GM12865 (cell line): Measurements from ENCODE around the gene GPR173.

Experiments used
- DNase-seq: peaks from one replicate; pipeline ENCODE4 v3.0.0; 2010; ENCODE audit warnings: low read depth
- H3K4me3 ChIP-seq: 2 replicates; pipeline ENCODE4 v1.5.1; 2011; ENCODE audit warnings: mild to moderate bottlenecking, low read depth, low read length, control low read depth
- TF ChIP-seq, protein P1 (sequence below): IDR thresholded peaks from 2 replicates; pipeline ENCODE4 v1.5.1; 2011; ENCODE audit warnings: low read length, control low read depth, low read depth, inconsistent platforms; ENCODE audit not compliant: insufficient read depth; ENCODE audit errors: missing control alignments

GPR173 gene, protein sequence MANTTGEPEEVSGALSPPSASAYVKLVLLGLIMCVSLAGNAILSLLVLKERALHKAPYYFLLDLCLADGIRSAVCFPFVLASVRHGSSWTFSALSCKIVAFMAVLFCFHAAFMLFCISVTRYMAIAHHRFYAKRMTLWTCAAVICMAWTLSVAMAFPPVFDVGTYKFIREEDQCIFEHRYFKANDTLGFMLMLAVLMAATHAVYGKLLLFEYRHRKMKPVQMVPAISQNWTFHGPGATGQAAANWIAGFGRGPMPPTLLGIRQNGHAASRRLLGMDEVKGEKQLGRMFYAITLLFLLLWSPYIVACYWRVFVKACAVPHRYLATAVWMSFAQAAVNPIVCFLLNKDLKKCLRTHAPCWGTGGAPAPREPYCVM

DNA sequence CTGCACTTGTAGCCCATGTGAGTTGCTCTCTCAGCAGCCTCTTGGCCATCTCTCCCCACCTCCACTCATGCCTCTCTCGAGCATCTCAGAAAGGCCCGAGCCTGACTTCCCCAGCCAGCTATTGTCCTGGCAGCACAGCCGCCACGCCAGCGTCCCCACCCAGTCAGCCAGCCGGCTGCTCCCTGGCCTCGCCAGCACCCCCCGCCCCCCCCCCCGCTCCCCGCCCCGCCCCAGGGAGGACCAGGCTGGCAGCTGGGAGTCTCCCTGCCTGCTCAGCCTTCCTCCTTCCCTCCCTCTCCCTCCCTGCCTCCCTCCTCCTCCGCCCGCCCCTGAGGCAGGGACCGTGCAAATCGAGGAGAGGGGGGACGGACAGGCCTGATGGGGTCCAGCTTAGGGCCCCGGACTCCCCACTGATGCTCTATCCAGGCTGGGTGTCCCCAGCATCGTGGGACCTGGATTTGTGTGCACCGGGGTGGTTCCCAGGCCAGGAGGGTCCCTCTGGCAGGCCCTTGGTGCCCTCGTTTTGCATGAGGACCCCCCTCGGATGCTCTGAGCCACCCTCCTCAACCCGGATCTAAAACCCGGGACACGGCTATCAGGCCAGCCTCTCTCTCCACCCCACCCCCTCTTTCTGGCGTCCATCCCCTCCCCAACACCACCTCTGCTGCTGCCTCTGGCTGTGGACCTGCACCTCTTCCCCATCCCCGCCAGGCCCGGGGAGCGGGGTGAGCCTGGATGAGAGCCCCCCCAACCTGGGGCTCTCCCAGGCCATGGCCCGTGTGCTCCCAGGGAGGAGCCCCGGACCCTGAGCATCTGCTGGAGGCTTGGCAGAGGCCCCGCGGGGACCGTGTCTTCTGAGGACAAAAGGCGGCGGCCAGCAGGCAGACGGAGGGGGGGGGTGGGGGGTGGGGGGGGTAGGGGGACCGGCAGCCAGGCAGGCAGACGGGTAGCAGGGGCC lies at the start of gene GPR173:
Gene GPR173 (plus strand): TSS at position 621 of the 958 bp plus-strand sequence. CDS start 27,833 bp downstream, outside the sequence.
- no peak for DNase-seq
- TF ChIP-seq, protein P1, sequence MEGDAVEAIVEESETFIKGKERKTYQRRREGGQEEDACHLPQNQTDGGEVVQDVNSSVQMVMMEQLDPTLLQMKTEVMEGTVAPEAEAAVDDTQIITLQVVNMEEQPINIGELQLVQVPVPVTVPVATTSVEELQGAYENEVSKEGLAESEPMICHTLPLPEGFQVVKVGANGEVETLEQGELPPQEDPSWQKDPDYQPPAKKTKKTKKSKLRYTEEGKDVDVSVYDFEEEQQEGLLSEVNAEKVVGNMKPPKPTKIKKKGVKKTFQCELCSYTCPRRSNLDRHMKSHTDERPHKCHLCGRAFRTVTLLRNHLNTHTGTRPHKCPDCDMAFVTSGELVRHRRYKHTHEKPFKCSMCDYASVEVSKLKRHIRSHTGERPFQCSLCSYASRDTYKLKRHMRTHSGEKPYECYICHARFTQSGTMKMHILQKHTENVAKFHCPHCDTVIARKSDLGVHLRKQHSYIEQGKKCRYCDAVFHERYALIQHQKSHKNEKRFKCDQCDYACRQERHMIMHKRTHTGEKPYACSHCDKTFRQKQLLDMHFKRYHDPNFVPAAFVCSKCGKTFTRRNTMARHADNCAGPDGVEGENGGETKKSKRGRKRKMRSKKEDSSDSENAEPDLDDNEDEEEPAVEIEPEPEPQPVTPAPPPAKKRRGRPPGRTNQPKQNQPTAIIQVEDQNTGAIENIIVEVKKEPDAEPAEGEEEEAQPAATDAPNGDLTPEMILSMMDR: no peak
- no peak within 1 kb of the TSS for H3K4me3 ChIP-seq

DNA sequence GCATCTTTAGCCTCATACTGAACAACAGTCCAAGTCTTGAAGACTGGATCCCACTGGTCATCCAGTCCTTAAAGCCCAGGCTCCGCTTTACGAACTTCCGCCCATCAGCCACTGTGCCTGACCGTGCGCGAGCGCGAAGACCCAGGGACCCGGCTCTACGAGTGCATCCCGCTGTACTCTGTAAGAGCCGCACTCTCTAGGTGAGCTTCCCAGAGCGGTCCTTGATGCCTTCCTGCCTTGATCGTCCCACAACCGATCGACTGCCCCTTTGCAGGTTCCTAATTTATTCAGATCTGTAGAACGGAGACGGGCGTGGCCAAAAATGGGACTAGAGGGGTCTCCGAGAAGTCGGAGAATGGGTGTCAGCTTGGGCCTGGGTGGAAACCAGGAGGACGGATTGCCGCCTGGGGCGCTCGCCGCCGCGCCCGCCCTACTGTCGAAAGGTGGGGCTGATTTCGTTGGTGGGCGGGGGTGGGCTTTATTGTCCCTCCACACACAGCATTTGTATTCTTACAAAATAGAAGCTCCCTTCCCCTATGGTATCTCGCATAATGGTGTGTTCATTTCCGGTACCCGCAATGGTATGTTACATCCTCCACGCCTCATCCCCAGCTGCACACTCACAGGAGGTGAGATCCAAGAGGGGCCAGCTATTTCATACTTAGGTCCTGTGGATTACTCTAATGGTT lies 48.0 kb upstream of the GPR173 start:
- TF ChIP-seq, protein P1: no peak
- no peak overlapping the region for H3K4me3 ChIP-seq
- DNase-seq: no peak

DNA sequence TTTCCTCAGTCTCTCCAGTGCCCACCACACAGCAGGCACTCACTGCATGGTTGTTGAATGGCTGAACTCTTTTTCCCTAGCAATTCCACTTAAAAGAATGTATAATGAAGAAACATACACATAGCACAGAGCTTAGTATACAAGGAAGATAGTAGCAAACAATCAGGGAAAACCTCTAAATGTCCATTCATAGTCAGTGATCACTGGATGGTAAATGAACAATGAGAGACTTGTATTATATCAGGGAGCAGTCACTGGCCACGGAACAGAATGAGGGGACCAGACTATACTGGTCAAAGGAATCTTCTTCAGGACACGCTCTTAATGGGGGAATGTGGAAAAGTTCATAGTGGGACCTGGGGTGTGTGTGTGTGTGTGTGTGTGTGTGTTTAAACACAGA lies 46.6 kb upstream of the GPR173 start:
- TF ChIP-seq, protein P1: no peak
- no peak overlapping the region for H3K4me3 ChIP-seq
- no peak for DNase-seq

DNA sequence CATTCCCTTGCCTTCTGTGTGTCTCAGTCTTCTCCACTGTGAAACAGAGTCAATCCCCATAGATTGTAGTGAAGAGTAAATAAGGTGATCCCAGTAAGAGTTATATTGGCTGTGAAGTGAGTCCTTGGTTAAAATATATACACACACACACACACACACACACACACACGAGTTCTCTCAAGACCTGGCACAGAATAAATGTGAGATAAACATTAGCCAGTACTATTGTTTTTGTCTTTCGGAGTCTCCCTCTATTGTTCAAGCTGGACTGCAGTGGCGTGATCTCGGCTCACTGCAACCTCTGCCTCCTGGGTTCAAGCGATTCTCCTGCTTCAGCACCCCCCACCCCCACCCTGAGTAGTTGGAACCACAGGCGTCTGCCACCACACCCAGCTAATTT lies 45.5 kb upstream of the GPR173 start:
- no peak for DNase-seq
- H3K4me3 ChIP-seq: no peak overlapping the region
- TF ChIP-seq, protein P1: no peak

DNA sequence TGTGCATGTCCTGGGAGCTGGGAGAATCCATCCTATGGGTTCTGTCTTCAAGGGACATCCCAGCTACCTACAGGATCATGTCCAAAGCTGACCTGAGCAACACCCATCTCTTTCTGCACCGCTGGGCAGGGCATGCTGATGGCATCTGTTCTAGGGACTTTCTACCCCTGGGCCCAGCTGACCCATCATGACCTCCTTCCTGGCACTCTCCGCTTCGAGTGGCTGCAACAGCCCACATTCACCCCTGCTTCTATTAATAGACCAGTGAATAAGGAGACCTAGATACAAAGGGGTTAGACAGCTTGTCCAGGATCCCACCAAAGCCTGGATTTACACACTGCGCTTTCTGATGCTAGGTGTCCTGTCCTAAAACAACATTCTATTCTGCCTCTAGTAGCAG lies 44.6 kb upstream of the GPR173 start:
- no peak for DNase-seq
- TF ChIP-seq, protein P1: no peak
- no peak overlapping the region for H3K4me3 ChIP-seq

DNA sequence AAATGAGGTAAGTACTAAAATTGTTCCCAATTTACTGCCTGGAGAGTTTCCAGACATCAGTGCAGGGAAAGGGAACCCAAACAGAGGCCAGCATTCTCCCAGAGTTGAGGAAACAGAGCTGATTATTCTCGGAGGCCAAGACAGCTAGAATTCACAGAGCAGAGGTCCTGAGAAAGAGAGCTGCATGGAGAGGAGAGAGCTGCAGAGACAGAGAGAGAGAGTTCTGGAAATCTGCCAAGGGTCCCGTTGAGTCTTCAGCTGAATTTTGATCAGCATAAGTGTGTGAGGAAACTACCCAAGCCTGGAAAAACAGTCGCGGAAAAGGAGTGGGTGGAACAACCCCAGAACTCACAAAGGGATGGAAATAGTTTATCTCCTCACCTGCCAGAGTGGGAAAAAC lies 43.8 kb upstream of the GPR173 start:
- TF ChIP-seq, protein P1: no peak
- H3K4me3 ChIP-seq: no peak overlapping the region
- no peak for DNase-seq
